Retinal pigment epithelial cell (primary cell): ENCODE results near the gene MIOS.

Experiments
- DNase-seq: peaks from one replicate; pipeline ENCODE4 v3.0.0-alpha.2; 2010; ENCODE audit warnings: low read depth
- H3K4me3 ChIP-seq: 2 replicates; pipeline ENCODE4 v1.5.1; 2011; ENCODE audit warnings: mild to moderate bottlenecking, low read length, control low read depth, moderate library complexity
- CTCF ChIP-seq: conservative IDR thresholded peaks from 2 replicates; pipeline ENCODE4 v1.5.1; 2011; ENCODE audit warnings: low read depth, low read length, control low read depth, inconsistent platforms

MIOS gene

GRCh38 chr7:7607010-7607409 lies 40.3 kb downstream of the MIOS start:
- TF ChIP-seq CTCF, result no peak
- no peak for DNase-seq
- H3K4me3 ChIP-seq, result no peak overlapping the region

GRCh38 chr7:7609330-7609729 lies 42.6 kb downstream of the MIOS start:
- DNase-seq, result no peak
- no peak overlapping the region for H3K4me3 ChIP-seq
- no peak for TF ChIP-seq CTCF

- no peak overlapping the region for H3K4me3 ChIP-seq
- no peak for DNase-seq
- no peak for TF ChIP-seq CTCF
Observed at GRCh38 chr7:7612519-7612918, 45.8 kb downstream of the MIOS start.

- DNase-seq, result no peak
- H3K4me3 ChIP-seq, result no peak overlapping the region
- no peak for TF ChIP-seq CTCF
Observed at GRCh38 chr7:7613210-7613609, 46.5 kb downstream of the MIOS start.

GRCh38 chr7:7614018-7614741 lies 47.5 kb downstream of the MIOS start:
- DNase-seq, result no peak
- TF ChIP-seq CTCF, result no peak
- no peak overlapping the region for H3K4me3 ChIP-seq

GRCh38 chr7:7617550-7617949 lies 50.9 kb downstream of the MIOS start:
- TF ChIP-seq CTCF, result no peak
- DNase-seq, result no peak

GRCh38 chr7:7618410-7618809 lies 51.7 kb downstream of the MIOS start:
- H3K4me3 ChIP-seq, result no peak overlapping the region
- TF ChIP-seq CTCF, result no peak
- no peak for DNase-seq

More at GRCh38 chr7:7617550-7617949, 50.9 kb downstream of the MIOS start:
- no peak overlapping the region for H3K4me3 ChIP-seq
